ENCODE data around the gene CACNG6. TPM values are rescaled to one million over a fixed set of nuclear protein-coding genes. Genes with fewer than 3 reads are reported as not detected.

The CACNG6 gene
- total RNA-seq, 2 experiments from 2014 or later, result 1.2 to 4.9 TPM

GRCh38 chr19:53988981-53989380 lies 2.5 kb upstream of the CACNG6 start:
- Histone ChIP-seq H4K20me1 (ENCODE audit: insufficient read depth, low read length) (no peaks in the 10 kb centered on the region), H2AFZ (ENCODE audit: low read length) (no peak overlapping the region), H3K9me3 (ENCODE audit: low read length) (no peaks in the 10 kb centered on the region), H3K4me3 (ENCODE audit: low read depth, low read length, poor library complexity, severe bottlenecking) (no peak overlapping the region), H3K36me3 (ENCODE audit: insufficient read depth, low read length) (no peaks in the 10 kb centered on the region), H3K4me2 (ENCODE audit: low read length) (no peak overlapping the region), H3K27ac (ENCODE audit: low read depth, low read length, poor library complexity, severe bottlenecking) (no peak overlapping the region), H3K79me2 (ENCODE audit: insufficient read depth, low read depth, low read length) (no peaks in the 10 kb centered on the region), H3K4me1 (ENCODE audit: insufficient read depth, low read length, poor library complexity, severe bottlenecking) (peaks cover 16% of the 10 kb centered on the region), H3K9me2 (ENCODE audit: insufficient read depth, low read length) (no peaks in the 10 kb centered on the region)
- BruUV-seq (replicated peaks), result no TSS peak
- ChIA-PET POLR2A (no interaction called here), CTCF (ENCODE audit: unreplicated experiment) (no interaction called here)
- no peak for DNase-seq (ENCODE audit: low spot score)
- intact Hi-C loops (cut with micrococcal nuclease; ENCODE audit: unreplicated experiment), result no loop called here
- TF ChIP-seq, protein P1, sequence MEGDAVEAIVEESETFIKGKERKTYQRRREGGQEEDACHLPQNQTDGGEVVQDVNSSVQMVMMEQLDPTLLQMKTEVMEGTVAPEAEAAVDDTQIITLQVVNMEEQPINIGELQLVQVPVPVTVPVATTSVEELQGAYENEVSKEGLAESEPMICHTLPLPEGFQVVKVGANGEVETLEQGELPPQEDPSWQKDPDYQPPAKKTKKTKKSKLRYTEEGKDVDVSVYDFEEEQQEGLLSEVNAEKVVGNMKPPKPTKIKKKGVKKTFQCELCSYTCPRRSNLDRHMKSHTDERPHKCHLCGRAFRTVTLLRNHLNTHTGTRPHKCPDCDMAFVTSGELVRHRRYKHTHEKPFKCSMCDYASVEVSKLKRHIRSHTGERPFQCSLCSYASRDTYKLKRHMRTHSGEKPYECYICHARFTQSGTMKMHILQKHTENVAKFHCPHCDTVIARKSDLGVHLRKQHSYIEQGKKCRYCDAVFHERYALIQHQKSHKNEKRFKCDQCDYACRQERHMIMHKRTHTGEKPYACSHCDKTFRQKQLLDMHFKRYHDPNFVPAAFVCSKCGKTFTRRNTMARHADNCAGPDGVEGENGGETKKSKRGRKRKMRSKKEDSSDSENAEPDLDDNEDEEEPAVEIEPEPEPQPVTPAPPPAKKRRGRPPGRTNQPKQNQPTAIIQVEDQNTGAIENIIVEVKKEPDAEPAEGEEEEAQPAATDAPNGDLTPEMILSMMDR (conservative IDR thresholded peaks at IDR 0.05; ENCODE audit: low read length), result no peak
- no peak for TF ChIP-seq EZH2phosphoT487 (IDR thresholded peaks at IDR 0.05; ENCODE audit: borderline replicate concordance, low read depth, low read length)

- Histone ChIP-seq H2AFZ (ENCODE audit: low read length) (no peak overlapping the region), H3K36me3 (ENCODE audit: insufficient read depth, low read length) (no peaks in the 10 kb centered on the region), H3K27ac (ENCODE audit: low read depth, low read length, poor library complexity, severe bottlenecking) (no peak overlapping the region), H3K4me2 (ENCODE audit: low read length) (no peak overlapping the region), H3K4me3 (ENCODE audit: low read depth, low read length, poor library complexity, severe bottlenecking) (no peak overlapping the region), H3K9me2 (ENCODE audit: insufficient read depth, low read length) (no peaks in the 10 kb centered on the region), H4K20me1 (ENCODE audit: insufficient read depth, low read length) (no peaks in the 10 kb centered on the region), H3K4me1 (ENCODE audit: insufficient read depth, low read length, poor library complexity, severe bottlenecking) (peaks cover 16% of the 10 kb centered on the region), H3K9me3 (ENCODE audit: low read length) (no peaks in the 10 kb centered on the region), H3K79me2 (ENCODE audit: insufficient read depth, low read depth, low read length) (no peaks in the 10 kb centered on the region)
- ChIA-PET POLR2A (no interaction called here), CTCF (ENCODE audit: unreplicated experiment) (no interaction called here)
- TF ChIP-seq, protein P1 (conservative IDR thresholded peaks at IDR 0.05; ENCODE audit: low read length), result no peak
- no peak for TF ChIP-seq EZH2phosphoT487 (IDR thresholded peaks at IDR 0.05; ENCODE audit: borderline replicate concordance, low read depth, low read length)
- intact Hi-C loops (cut with micrococcal nuclease; ENCODE audit: unreplicated experiment), result no loop called here
- no peak for DNase-seq (ENCODE audit: low spot score)
- no TSS peak for BruUV-seq (replicated peaks)
Measured at GRCh38 chr19:53989600-53990533, 1.6 kb upstream of the CACNG6 start.

DNA sequence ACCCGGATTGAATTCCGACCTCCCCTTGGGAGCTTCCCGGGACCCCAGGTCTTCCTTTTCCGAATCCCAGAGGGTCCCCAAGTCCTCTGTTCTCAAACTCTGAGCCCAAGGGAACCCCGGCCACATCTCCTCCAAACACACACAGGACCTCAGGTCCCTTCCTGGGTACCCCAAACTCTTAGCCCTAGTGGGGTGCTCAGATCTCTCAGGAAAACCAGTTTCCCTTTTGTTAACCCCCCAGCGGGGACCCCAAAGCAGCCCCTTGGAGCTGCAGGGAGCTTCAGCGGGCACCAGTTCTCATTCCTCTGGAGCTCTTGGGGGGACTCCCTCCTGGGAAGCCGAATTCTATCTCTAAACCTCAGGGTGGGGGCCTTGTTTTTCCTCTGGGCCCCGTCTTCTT lies 774 bp downstream of the CACNG6 start:
- Histone ChIP-seq H3K4me1 (ENCODE audit: insufficient read depth, low read length, poor library complexity, severe bottlenecking) (peaks cover 16% of the 10 kb centered on the region), H4K20me1 (ENCODE audit: insufficient read depth, low read length) (no peaks in the 10 kb centered on the region), H3K79me2 (ENCODE audit: insufficient read depth, low read depth, low read length) (no peaks in the 10 kb centered on the region), H3K4me3 (ENCODE audit: low read depth, low read length, poor library complexity, severe bottlenecking) (peak overlapping the region; percentile 63), H3K36me3 (ENCODE audit: insufficient read depth, low read length) (no peaks in the 10 kb centered on the region), H3K9me3 (ENCODE audit: low read length) (no peaks in the 10 kb centered on the region), H2AFZ (ENCODE audit: low read length) (peak overlapping the region; percentile 19; the same call in 1 of the 2 replicates), H3K27ac (ENCODE audit: low read depth, low read length, poor library complexity, severe bottlenecking) (no peak overlapping the region), H3K9me2 (ENCODE audit: insufficient read depth, low read length) (no peaks in the 10 kb centered on the region), H3K4me2 (ENCODE audit: low read length) (peak overlapping the region; percentile 66)
- no peak for DNase-seq (ENCODE audit: low spot score)
- no TSS peak for BruUV-seq (replicated peaks)
- intact Hi-C loops (cut with micrococcal nuclease; ENCODE audit: unreplicated experiment), result no loop called here
- TF ChIP-seq, protein P1 (conservative IDR thresholded peaks at IDR 0.05; ENCODE audit: low read length), result no peak
- no peak for TF ChIP-seq EZH2phosphoT487 (IDR thresholded peaks at IDR 0.05; ENCODE audit: borderline replicate concordance, low read depth, low read length)
- ChIA-PET POLR2A (no interaction called here), CTCF (ENCODE audit: unreplicated experiment) (no interaction called here)
